ENCODE measurements around the gene NARS2.
A peak's percentile ranks its signal among the peaks of the same experiment; 100 is the strongest.

The NARS2 gene

GRCh38 chr11:78418584-78419211 lies 156.0 kb downstream of the NARS2 start:
- TF ChIP-seq TCF12 (IDR thresholded peaks at IDR 0.05; ENCODE audit: low read depth), result no peak
- TF ChIP-seq, protein P1, sequence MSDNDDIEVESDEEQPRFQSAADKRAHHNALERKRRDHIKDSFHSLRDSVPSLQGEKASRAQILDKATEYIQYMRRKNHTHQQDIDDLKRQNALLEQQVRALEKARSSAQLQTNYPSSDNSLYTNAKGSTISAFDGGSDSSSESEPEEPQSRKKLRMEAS (IDR thresholded peaks at IDR 0.05), result no peak
- no peak for TF ChIP-seq USF1 (IDR thresholded peaks at IDR 0.05)
- no peak for TF ChIP-seq TAF1 (IDR thresholded peaks at IDR 0.05; ENCODE audit: low read depth)
- no peak for TF ChIP-seq EP300 (IDR thresholded peaks at IDR 0.05; ENCODE audit: borderline replicate concordance)
- TF ChIP-seq YY1 (IDR thresholded peaks at IDR 0.05; ENCODE audit: low read depth), result no peak
- no peak for TF ChIP-seq NFIC (IDR thresholded peaks at IDR 0.05)
- TF ChIP-seq REST (IDR thresholded peaks at IDR 0.05; ENCODE audit: low read depth), result no peak
- TF ChIP-seq CEBPB (IDR thresholded peaks at IDR 0.05), result no peak
- no peak for TF ChIP-seq ZBTB7A (IDR thresholded peaks at IDR 0.05; ENCODE audit: low read depth)
- no peak for TF ChIP-seq EGR1 (IDR thresholded peaks at IDR 0.05)
- TF ChIP-seq CREB1 (IDR thresholded peaks at IDR 0.05; ENCODE audit: low read depth), result no peak
- no peak for TF ChIP-seq TEAD4 (IDR thresholded peaks at IDR 0.05)

- TF ChIP-seq CREB1 (IDR thresholded peaks at IDR 0.05; ENCODE audit: low read depth) (no peak), FOXM1 (IDR thresholded peaks at IDR 0.05; ENCODE audit: borderline replicate concordance, low read depth) (no peak), TEAD4 (IDR thresholded peaks at IDR 0.05) (no peak), NFIC (IDR thresholded peaks at IDR 0.05) (no peak), YY1 (IDR thresholded peaks at IDR 0.05; ENCODE audit: low read depth) (no peak), TAF1 (IDR thresholded peaks at IDR 0.05; ENCODE audit: low read depth) (no peak), ZBTB7A (IDR thresholded peaks at IDR 0.05; ENCODE audit: low read depth) (peak; percentile 17; the same call in 1 of the 2 replicates), EGR1 (IDR thresholded peaks at IDR 0.05) (no peak), USF1 (IDR thresholded peaks at IDR 0.05) (no peak), EP300 (IDR thresholded peaks at IDR 0.05; ENCODE audit: borderline replicate concordance) (no peak), TCF12 (IDR thresholded peaks at IDR 0.05; ENCODE audit: low read depth) (no peak), CEBPB (IDR thresholded peaks at IDR 0.05) (no peak), RAD21 (IDR thresholded peaks at IDR 0.05; ENCODE audit: low read depth) (no peak), REST (IDR thresholded peaks at IDR 0.05; ENCODE audit: low read depth) (no peak)
- TF ChIP-seq, protein P1 (IDR thresholded peaks at IDR 0.05), result peak; percentile 56
Measured at GRCh38 chr11:78417888-78418583, 156.6 kb downstream of the NARS2 start.

- no peak for TF ChIP-seq CREB1 (IDR thresholded peaks at IDR 0.05; ENCODE audit: low read depth)
- no peak for TF ChIP-seq REST (IDR thresholded peaks at IDR 0.05; ENCODE audit: low read depth)
- no peak for TF ChIP-seq CEBPB (IDR thresholded peaks at IDR 0.05)
- no peak for TF ChIP-seq NFIC (IDR thresholded peaks at IDR 0.05)
- TF ChIP-seq FOXM1 (IDR thresholded peaks at IDR 0.05; ENCODE audit: borderline replicate concordance, low read depth), result no peak
- TF ChIP-seq TAF1 (IDR thresholded peaks at IDR 0.05; ENCODE audit: low read depth), result peak; percentile 3; the same call in 1 of the 2 replicates
- no peak for TF ChIP-seq USF1 (IDR thresholded peaks at IDR 0.05)
- TF ChIP-seq RAD21 (IDR thresholded peaks at IDR 0.05; ENCODE audit: low read depth), result no peak
- TF ChIP-seq, protein P1 (IDR thresholded peaks at IDR 0.05), result no peak
- no peak for TF ChIP-seq EGR1 (IDR thresholded peaks at IDR 0.05)
- TF ChIP-seq TEAD4 (IDR thresholded peaks at IDR 0.05), result no peak
- no peak for TF ChIP-seq YY1 (IDR thresholded peaks at IDR 0.05; ENCODE audit: low read depth)
- TF ChIP-seq TCF12 (IDR thresholded peaks at IDR 0.05; ENCODE audit: low read depth), result no peak
- peak; percentile 48 for TF ChIP-seq ZBTB7A (IDR thresholded peaks at IDR 0.05; ENCODE audit: low read depth)
Measured at GRCh38 chr11:78417175-78417887, 157.3 kb downstream of the NARS2 start, which contains the start of gene GAB2. GAB2 (minus strand) TSS chr11:78417820; CDS start chr11:78417720, 100 bp downstream.
